Measurements from ENCODE around the gene SORL1-AS1.

SORL1-AS1 gene

DNA sequence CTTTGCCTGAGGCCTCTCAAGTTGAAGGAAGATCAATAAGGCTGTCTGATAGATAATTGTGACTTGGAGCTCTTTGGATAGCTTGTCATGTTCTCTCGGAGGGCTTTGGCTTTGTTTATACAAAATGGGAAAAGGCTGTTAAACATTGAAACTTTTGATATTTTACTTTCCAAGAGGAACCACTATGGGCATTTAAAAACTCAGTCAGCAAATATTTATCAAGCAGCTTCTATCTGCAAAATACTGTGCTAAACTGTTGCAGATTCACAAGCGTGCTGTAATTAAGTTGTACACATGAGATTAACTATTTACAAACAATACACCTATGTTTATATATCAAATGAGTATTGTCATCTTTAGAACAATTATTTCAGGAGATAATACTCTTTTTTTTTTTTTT is 35.2 kb downstream of the SORL1-AS1 start:
- peaks cover 3% of the 10 kb centered on the region for H3K9me3 Mint-ChIP-seq (ENCODE audit: unreplicated experiment)
- H3K4me3 Mint-ChIP-seq (ENCODE audit: unreplicated experiment) = no peak overlapping the region
- no peaks in the 10 kb centered on the region for H3K27me3 Mint-ChIP-seq (ENCODE audit: unreplicated experiment)
- no peak overlapping the region for H3K27ac Mint-ChIP-seq (ENCODE audit: unreplicated experiment)
- TF ChIP-seq, protein P1, sequence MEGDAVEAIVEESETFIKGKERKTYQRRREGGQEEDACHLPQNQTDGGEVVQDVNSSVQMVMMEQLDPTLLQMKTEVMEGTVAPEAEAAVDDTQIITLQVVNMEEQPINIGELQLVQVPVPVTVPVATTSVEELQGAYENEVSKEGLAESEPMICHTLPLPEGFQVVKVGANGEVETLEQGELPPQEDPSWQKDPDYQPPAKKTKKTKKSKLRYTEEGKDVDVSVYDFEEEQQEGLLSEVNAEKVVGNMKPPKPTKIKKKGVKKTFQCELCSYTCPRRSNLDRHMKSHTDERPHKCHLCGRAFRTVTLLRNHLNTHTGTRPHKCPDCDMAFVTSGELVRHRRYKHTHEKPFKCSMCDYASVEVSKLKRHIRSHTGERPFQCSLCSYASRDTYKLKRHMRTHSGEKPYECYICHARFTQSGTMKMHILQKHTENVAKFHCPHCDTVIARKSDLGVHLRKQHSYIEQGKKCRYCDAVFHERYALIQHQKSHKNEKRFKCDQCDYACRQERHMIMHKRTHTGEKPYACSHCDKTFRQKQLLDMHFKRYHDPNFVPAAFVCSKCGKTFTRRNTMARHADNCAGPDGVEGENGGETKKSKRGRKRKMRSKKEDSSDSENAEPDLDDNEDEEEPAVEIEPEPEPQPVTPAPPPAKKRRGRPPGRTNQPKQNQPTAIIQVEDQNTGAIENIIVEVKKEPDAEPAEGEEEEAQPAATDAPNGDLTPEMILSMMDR (IDR thresholded peaks at IDR 0.05; ENCODE audit: partially characterized antibody, unreplicated experiment) = no peak
- no peaks in the 10 kb centered on the region for H3K4me1 Mint-ChIP-seq (ENCODE audit: low read depth, unreplicated experiment)
- no peaks in the 10 kb centered on the region for H3K36me3 Mint-ChIP-seq (ENCODE audit: unreplicated experiment)
- DNase-seq = no peak

- no peak for DNase-seq
- Mint-ChIP-seq H3K27ac (ENCODE audit: unreplicated experiment) (no peak overlapping the region), H3K27me3 (ENCODE audit: unreplicated experiment) (no peaks in the 10 kb centered on the region), H3K4me1 (ENCODE audit: low read depth, unreplicated experiment) (no peaks in the 10 kb centered on the region), H3K36me3 (ENCODE audit: unreplicated experiment) (no peaks in the 10 kb centered on the region), H3K4me3 (ENCODE audit: unreplicated experiment) (no peak overlapping the region), H3K9me3 (ENCODE audit: unreplicated experiment) (peaks cover 3% of the 10 kb centered on the region)
- TF ChIP-seq, protein P1 (IDR thresholded peaks at IDR 0.05; ENCODE audit: partially characterized antibody, unreplicated experiment) = no peak
Observed at GRCh38 chr11:121417055-121417551, 35.7 kb downstream of the SORL1-AS1 start.

DNA sequence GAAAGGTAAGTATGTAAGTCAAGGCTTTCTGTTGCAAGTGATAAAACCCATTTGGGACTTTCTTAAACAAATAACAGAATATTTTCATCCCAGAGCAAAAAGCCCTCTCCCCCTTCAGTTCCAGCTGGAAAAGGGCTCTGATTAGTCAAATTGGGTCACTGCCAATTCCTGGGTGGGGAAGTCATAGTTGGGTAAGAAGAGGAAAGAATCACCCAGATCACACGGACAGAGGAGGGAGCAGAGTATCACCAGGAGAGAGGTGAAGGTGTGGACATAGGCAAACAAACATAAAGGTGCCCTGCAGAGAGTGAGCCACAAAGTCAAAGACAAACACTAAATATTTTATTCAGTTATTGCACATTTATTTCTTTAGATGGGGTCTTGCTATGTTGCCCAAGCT is 36.9 kb downstream of the SORL1-AS1 start:
- Mint-ChIP-seq H3K9me3 (ENCODE audit: unreplicated experiment) (peaks cover 3% of the 10 kb centered on the region), H3K27ac (ENCODE audit: unreplicated experiment) (no peak overlapping the region), H3K4me1 (ENCODE audit: low read depth, unreplicated experiment) (no peaks in the 10 kb centered on the region), H3K4me3 (ENCODE audit: unreplicated experiment) (no peak overlapping the region), H3K36me3 (ENCODE audit: unreplicated experiment) (no peaks in the 10 kb centered on the region), H3K27me3 (ENCODE audit: unreplicated experiment) (no peaks in the 10 kb centered on the region)
- TF ChIP-seq, protein P1 (IDR thresholded peaks at IDR 0.05; ENCODE audit: partially characterized antibody, unreplicated experiment) = no peak
- no peak for DNase-seq

- H3K27me3 Mint-ChIP-seq (ENCODE audit: unreplicated experiment) = no peaks in the 10 kb centered on the region
- no peak overlapping the region for H3K27ac Mint-ChIP-seq (ENCODE audit: unreplicated experiment)
- H3K4me1 Mint-ChIP-seq (ENCODE audit: low read depth, unreplicated experiment) = no peaks in the 10 kb centered on the region
- peaks cover 3% of the 10 kb centered on the region for H3K9me3 Mint-ChIP-seq (ENCODE audit: unreplicated experiment)
- TF ChIP-seq, protein P1 (IDR thresholded peaks at IDR 0.05; ENCODE audit: partially characterized antibody, unreplicated experiment) = no peak
- DNase-seq = no peak
- no peaks in the 10 kb centered on the region for H3K36me3 Mint-ChIP-seq (ENCODE audit: unreplicated experiment)
- no peak overlapping the region for H3K4me3 Mint-ChIP-seq (ENCODE audit: unreplicated experiment)
Observed at GRCh38 chr11:121414141-121414913, 38.4 kb downstream of the SORL1-AS1 start.

GRCh38 chr11:121412711-121413415 is 39.9 kb downstream of the SORL1-AS1 start:
- Mint-ChIP-seq H3K27ac (ENCODE audit: unreplicated experiment) (no peak overlapping the region), H3K36me3 (ENCODE audit: unreplicated experiment) (no peaks in the 10 kb centered on the region), H3K4me3 (ENCODE audit: unreplicated experiment) (no peak overlapping the region), H3K9me3 (ENCODE audit: unreplicated experiment) (peaks cover 2% of the 10 kb centered on the region), H3K27me3 (ENCODE audit: unreplicated experiment) (no peaks in the 10 kb centered on the region), H3K4me1 (ENCODE audit: low read depth, unreplicated experiment) (no peaks in the 10 kb centered on the region)
- DNase-seq = no peak
- TF ChIP-seq, protein P1 (IDR thresholded peaks at IDR 0.05; ENCODE audit: partially characterized antibody, unreplicated experiment) = no peak

All from glutamatergic neuron (in vitro differentiated cells).